GDM1 (cell line): Measurements from ENCODE around the gene CNIH3.
"Not testable (repeated sequence)": the region's sequence is repeated elsewhere in the genome, so short reads cannot be mapped to it uniquely, and the experiment has no call there.

Experiments used
- DNase-seq: peaks from one replicate; lab custom pipeline; 2025; lab: John Stamatoyannopoulos, UW

Gene CNIH3

GRCh38 chr1:224687465-224687864 lies 71.3 kb downstream of the CNIH3 start:
- DNase-seq, result no peak

GRCh38 chr1:224689374-224689773 lies 73.3 kb downstream of the CNIH3 start:
- DNase-seq, result no peak

- no peak for DNase-seq
Measured at GRCh38 chr1:224690576-224690975, 74.5 kb downstream of the CNIH3 start.

GRCh38 chr1:224691148-224691925 lies 75.2 kb downstream of the CNIH3 start:
- no peak for DNase-seq

GRCh38 chr1:224694969-224695368 lies 78.9 kb downstream of the CNIH3 start:
- no peak for DNase-seq

GRCh38 chr1:224696021-224696420 lies 79.9 kb downstream of the CNIH3 start:
- DNase-seq, result no peak

GRCh38 chr1:224696891-224697765 lies 81.0 kb downstream of the CNIH3 start:
- DNase-seq, result no peak

GRCh38 chr1:224698015-224698451 lies 81.9 kb downstream of the CNIH3 start:
- DNase-seq, result no peak

GRCh38 chr1:224700918-224701531 lies 84.9 kb downstream of the CNIH3 start:
- DNase-seq, result no peak

- no peak for DNase-seq
Measured at GRCh38 chr1:224703702-224704101, 87.6 kb downstream of the CNIH3 start.

- no peak for DNase-seq
Measured at GRCh38 chr1:224704107-224704735, 88.1 kb downstream of the CNIH3 start.

GRCh38 chr1:224705578-224705977 lies 89.5 kb downstream of the CNIH3 start:
- DNase-seq, result no peak

GRCh38 chr1:224707843-224708725 lies 92.0 kb downstream of the CNIH3 start:
- DNase-seq, result no peak

GRCh38 chr1:224710196-224710595 lies 94.1 kb downstream of the CNIH3 start:
- no peak for DNase-seq

GRCh38 chr1:224711231-224711756 lies 95.2 kb downstream of the CNIH3 start:
- DNase-seq, result not testable (repeated sequence)

GRCh38 chr1:224711876-224712275 lies 95.8 kb downstream of the CNIH3 start:
- DNase-seq, result no peak

- no peak for DNase-seq
Measured at GRCh38 chr1:224713228-224713627, 97.1 kb downstream of the CNIH3 start.

GRCh38 chr1:224714553-224714952 lies 98.4 kb downstream of the CNIH3 start:
- DNase-seq, result no peak

- DNase-seq, result no peak
Measured at GRCh38 chr1:224718470-224719053, 102.4 kb downstream of the CNIH3 start.

GRCh38 chr1:224719716-224720115 lies 103.6 kb downstream of the CNIH3 start:
- DNase-seq, result no peak
